Mammary epithelial cell (primary cell): ENCODE data around the gene LGALS9.

Source experiments
- CTCF ChIP-seq, 2 donors: IDR thresholded peaks in 1 of 2; conservative IDR thresholded peaks in 1 of 2; 2 replicates each; pipeline ENCODE4 v1.5.1; 2011 to 2012; ENCODE audit warnings: inconsistent platforms in 2 of 2, low read length in 2 of 2, mild to moderate bottlenecking in 2 of 2, control low read depth in 1 of 2, low read depth in 1 of 2; ENCODE audit not compliant: insufficient read depth in 1 of 2; ENCODE audit errors: extremely low read depth in 1 of 2
- EZH2 ChIP-seq: IDR thresholded peaks from 2 replicates; pipeline ENCODE4 v1.6.1; 2012; ENCODE audit warnings: low read length, inconsistent platforms, borderline replicate concordance

DNA sequence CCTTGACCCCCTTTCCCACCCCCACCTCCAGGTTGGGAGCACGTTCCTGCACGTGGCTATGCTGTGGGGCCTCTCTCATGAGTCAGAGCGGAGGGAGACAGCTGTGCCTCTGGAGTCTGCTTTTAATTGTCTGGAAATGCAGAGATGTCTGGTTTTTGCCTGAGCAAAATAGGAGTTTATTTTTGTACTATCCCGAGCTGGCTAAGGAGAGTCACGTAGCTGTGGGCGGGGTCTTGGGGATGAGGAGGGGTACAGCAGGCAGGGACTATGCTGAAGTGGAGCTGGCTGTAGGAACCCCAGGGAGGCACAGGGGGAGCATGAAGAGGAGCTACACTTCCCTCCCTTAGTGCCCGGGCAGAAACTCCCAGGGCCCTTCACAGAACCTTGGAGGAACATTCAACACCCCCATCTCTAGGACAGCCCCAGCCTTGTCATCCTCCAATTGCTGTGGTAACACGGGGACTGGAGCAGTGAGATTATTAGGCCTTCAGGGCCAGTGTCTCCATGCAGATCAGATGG is 44.7 kb upstream of the LGALS9 start:
- no peak for TF ChIP-seq CTCF (conservative IDR thresholded peaks at IDR 0.05 in 1 of 2, IDR thresholded peaks at IDR 0.05 in 1 of 2; ENCODE audit: extremely low read depth in 1 of 2, insufficient read depth in 1 of 2, low read depth in 1 of 2, low read length in 2 of 2)
- no peak for TF ChIP-seq EZH2
